Small intestine (tissue), 16 donors: ENCODE results near the gene WDR48. TPM values are rescaled to one million over a fixed set of nuclear protein-coding genes. Genes with fewer than 3 reads are reported as not detected.

Experiments
- DNase-seq, 2 donors: peaks; one replicate each; pipeline versions ENCODE4 v3.0.0 to v3.0.0-alpha.2; 2013
- FAIRE-seq: peaks from 2 replicates; lab custom pipeline; 2012; peaks lifted over from hg19 to GRCh38; lab: Jason Lieb, UNC
- H3K27ac ChIP-seq, 3 donors: one replicate each; pipeline ENCODE4 v1.5.1; 2013; ENCODE audit warnings: low read length in 2 of 3, mild to moderate bottlenecking in 2 of 3, control low read depth in 1 of 3, inconsistent platforms in 1 of 3, low read depth in 1 of 3, moderate library complexity in 1 of 3
- H3K27me3 ChIP-seq, 3 donors: one replicate each; pipeline ENCODE4 v1.6.1; 2013; ENCODE audit warnings: low read length in 3 of 3, inconsistent platforms in 1 of 3; ENCODE audit not compliant: control insufficient read depth in 3 of 3, insufficient read depth in 3 of 3
- H3K36me3 ChIP-seq, 3 donors: one replicate each; pipeline ENCODE4 v1.6.1; 2013; ENCODE audit warnings: low read length in 3 of 3, inconsistent platforms in 1 of 3, low read depth in 1 of 3, mild to moderate bottlenecking in 1 of 3, moderate library complexity in 1 of 3; ENCODE audit not compliant: control insufficient read depth in 3 of 3, insufficient read depth in 2 of 3
- H3K4me1 ChIP-seq, 3 donors: one replicate each; pipeline ENCODE4 v1.6.1; 2013; ENCODE audit warnings: low read length in 2 of 3, inconsistent platforms in 1 of 3, low read depth in 1 of 3, mild to moderate bottlenecking in 1 of 3, moderate library complexity in 1 of 3; ENCODE audit not compliant: control insufficient read depth in 3 of 3, insufficient read depth in 2 of 3
- H3K4me3 ChIP-seq, 3 donors: one replicate each; pipeline ENCODE4 v1.5.1; 2013; ENCODE audit warnings: low read length in 3 of 3, control low read depth in 1 of 3, inconsistent platforms in 1 of 3, low read depth in 1 of 3, mild to moderate bottlenecking in 1 of 3, moderate library complexity in 1 of 3
- H3K9me3 ChIP-seq, 2 donors: one replicate each; pipeline ENCODE4 v1.6.1; 2013; ENCODE audit warnings: low read depth in 1 of 2, low read length in 1 of 2; ENCODE audit not compliant: control insufficient read depth in 2 of 2, insufficient read depth in 1 of 2
- WGBS, 3 donors: extraction: QIAGEN DNeasy Blood & Tissue Kit; methylation state at CpG; one replicate each; pipeline ENCODE4 v1.1.7; 2013; 5-methylcytosine and 5-hydroxymethylcytosine counted together
- long read RNA-seq, 10 donors: transcript quantifications; one replicate each; lab custom pipeline, GENCODE V29; 2026
- polyA plus RNA-seq, 4 donors: library from polyadenylated mRNA; stranded (reverse) in 3 of 4; unstranded in 1 of 4; fragments of 200-250 nt in 3 of 4; fragments of 120-200 nt in 1 of 4; gene quantifications; one replicate each; pipeline versions ENCODE4 v1.2.1 to v1.2.3, GENCODE V29; 2013
- donor health status: healthy with polysubstance abuse.
- donor health status: control.
- donor health status: control.
- donor health status: Bipolar disorder and iron deficiency.
- donor health status: healthy.

Gene WDR48
- 10 to 100 TPM; 15.7 to 42.3 (median 18.8) TPM for polyA plus RNA-seq
- long read RNA-seq, donor 1 = 0 reads
- long read RNA-seq, donor 2, partial matches to known transcripts = 0 of 2 reads
- long read RNA-seq, donor 2, other reads (novel, unspliced or antisense) = 0 of 2 reads
- long read RNA-seq, donor 3 = 0 reads
- long read RNA-seq, donor 4 = 0 reads
- long read RNA-seq, donor 5, partial matches to known transcripts = 0 of 1 reads
- long read RNA-seq, donor 5, other reads (novel, unspliced or antisense) = 0 of 1 reads
- long read RNA-seq, donor 6, full-length matches to known transcripts = 4 of 4 reads
- long read RNA-seq, donor 6, partial matches to known transcripts = 0 of 4 reads
- long read RNA-seq, donor 6, other reads (novel, unspliced or antisense) = 0 of 4 reads
- long read RNA-seq, donor 7 = 0 reads
- long read RNA-seq, donor 8 = 0 reads
- long read RNA-seq, donor 9, partial matches to known transcripts = 0 of 1 reads
- long read RNA-seq, donor 9, other reads (novel, unspliced or antisense) = 0 of 1 reads
- long read RNA-seq, donor 10, transcript WDR48-201 (19 exons, 3,707 nt) = major isoform, 5 of 5 reads
- long read RNA-seq, donor 10, partial matches to known transcripts = 0 of 5 reads
- long read RNA-seq, donor 10, other reads (novel, unspliced or antisense) = 0 of 5 reads

- no peaks in the 10 kb centered on the region for H3K9me3 ChIP-seq
- H3K27ac ChIP-seq = peak within 1 kb of the TSS; percentile 83 to 95 (median 94)
- peaks cover 2 to 12% (median 4%) of the 10 kb centered on the region in 3 donors for H3K4me1 ChIP-seq
- H3K4me3 ChIP-seq = peak within 1 kb of the TSS; percentile 94 to 99 (median 95)
- H3K36me3 ChIP-seq = no peaks in the 10 kb centered on the region
- H3K27me3 ChIP-seq = no peaks in the 10 kb centered on the region
- WGBS, 3 donors = 0 to 1% (median 1%) methylated on average over 66 to 68 of the region's 68 CpGs
- FAIRE-seq (no peak), DNase-seq (peak; percentile 98)
Measured at GRCh38 chr3:39051649-39052561, at the start of gene WDR48, which contains the start of gene SCN11A. Gene WDR48 (plus strand): TSS chr3:39052016. CDS start chr3:39052026, 10 bp downstream. Gene SCN11A (minus strand): TSS chr3:39051944. CDS start chr3:38950362, 101,582 bp downstream.

- no peak overlapping the region for H3K4me3 ChIP-seq
- H3K4me1 ChIP-seq = no peaks in the 10 kb centered on the region
- H3K36me3 ChIP-seq = no peaks in the 10 kb centered on the region
- no peak overlapping the region for H3K27ac ChIP-seq
- H3K9me3 ChIP-seq = no peaks in the 10 kb centered on the region
- 41 to 51% (median 43%) methylated on average over 2 of the region's 2 CpGs for whole genome bisulfite sequencing, 3 donors
- FAIRE-seq = no peak
- H3K27me3 ChIP-seq = no peaks in the 10 kb centered on the region
- no peak for DNase-seq
Measured at GRCh38 chr3:39005295-39005694, 46.5 kb upstream of the WDR48 start.

GRCh38 chr3:39011191-39011736 lies 40.6 kb upstream of the WDR48 start:
- no peaks in the 10 kb centered on the region for H3K36me3 ChIP-seq
- no peak overlapping the region for H3K4me3 ChIP-seq
- H3K27ac ChIP-seq = no peak overlapping the region
- FAIRE-seq = no peak
- no peaks in the 10 kb centered on the region for H3K9me3 ChIP-seq
- no peaks in the 10 kb centered on the region for H3K27me3 ChIP-seq
- no peaks in the 10 kb centered on the region for H3K4me1 ChIP-seq
- WGBS, 3 donors = 38 to 65% (median 60%) methylated on average over 2 of the region's 2 CpGs
- DNase-seq = no peak

GRCh38 chr3:39013289-39013688 lies 38.5 kb upstream of the WDR48 start:
- no peak for FAIRE-seq
- WGBS, 3 donors = 41 to 67% (median 48%) methylated on average over 2 of the region's 2 CpGs

GRCh38 chr3:39013921-39014509 lies 37.8 kb upstream of the WDR48 start:
- Histone ChIP-seq H3K4me3 (no peak overlapping the region), H3K9me3 (no peaks in the 10 kb centered on the region), H3K27ac (no peak overlapping the region), H3K27me3 (no peaks in the 10 kb centered on the region), H3K36me3 (no peaks in the 10 kb centered on the region), H3K4me1 (no peaks in the 10 kb centered on the region)
- FAIRE-seq = no peak
- WGBS, 3 donors = 45 to 72% (median 46%) methylated on average over 4 of the region's 4 CpGs
- DNase-seq = no peak

More at GRCh38 chr3:39013289-39013688, 38.5 kb upstream of the WDR48 start:
- Histone ChIP-seq H3K4me1 (no peaks in the 10 kb centered on the region), H3K9me3 (no peaks in the 10 kb centered on the region), H3K36me3 (no peaks in the 10 kb centered on the region), H3K27me3 (no peaks in the 10 kb centered on the region), H3K27ac (no peak overlapping the region), H3K4me3 (no peak overlapping the region)
- DNase-seq = no peak

GRCh38 chr3:39015418-39015817 lies 36.4 kb upstream of the WDR48 start:
- no peaks in the 10 kb centered on the region for H3K27me3 ChIP-seq
- H3K4me3 ChIP-seq = no peak overlapping the region
- DNase-seq (no peak), FAIRE-seq (no peak)
- no peak overlapping the region for H3K27ac ChIP-seq
- no peaks in the 10 kb centered on the region for H3K9me3 ChIP-seq
- no peaks in the 10 kb centered on the region for H3K36me3 ChIP-seq
- no peaks in the 10 kb centered on the region for H3K4me1 ChIP-seq
- WGBS, 3 donors = 79 to 90% (median 86%) methylated on average over 3 of the region's 3 CpGs

GRCh38 chr3:39019299-39019698 lies 32.5 kb upstream of the WDR48 start:
- H3K27me3 ChIP-seq = no peaks in the 10 kb centered on the region
- H3K4me3 ChIP-seq = no peak overlapping the region
- peaks cover 0 to 2% of the 10 kb centered on the region in 2 donors for H3K9me3 ChIP-seq
- no peaks in the 10 kb centered on the region for H3K4me1 ChIP-seq
- H3K27ac ChIP-seq = no peak overlapping the region
- no peaks in the 10 kb centered on the region for H3K36me3 ChIP-seq
- DNase-seq (no peak), FAIRE-seq (no peak)
- WGBS, 3 donors = 36 to 58% (median 52%) methylated on average over 2 of the region's 2 CpGs
